ENCODE results near the gene TTLL8.

Gene TTLL8

GRCh38 chr22:50044485-50045118 is 13.5 kb downstream of the TTLL8 start:
- no peak for DNase-seq (ENCODE audit: low spot score)

- DNase-seq (ENCODE audit: low spot score), result no peak
These were observed 16.6 kb downstream of the TTLL8 start for GRCh38 chr22:50041361-50042065.

GRCh38 chr22:50040717-50041116 is 17.4 kb downstream of the TTLL8 start:
- no peak for DNase-seq (ENCODE audit: low spot score)

DNA sequence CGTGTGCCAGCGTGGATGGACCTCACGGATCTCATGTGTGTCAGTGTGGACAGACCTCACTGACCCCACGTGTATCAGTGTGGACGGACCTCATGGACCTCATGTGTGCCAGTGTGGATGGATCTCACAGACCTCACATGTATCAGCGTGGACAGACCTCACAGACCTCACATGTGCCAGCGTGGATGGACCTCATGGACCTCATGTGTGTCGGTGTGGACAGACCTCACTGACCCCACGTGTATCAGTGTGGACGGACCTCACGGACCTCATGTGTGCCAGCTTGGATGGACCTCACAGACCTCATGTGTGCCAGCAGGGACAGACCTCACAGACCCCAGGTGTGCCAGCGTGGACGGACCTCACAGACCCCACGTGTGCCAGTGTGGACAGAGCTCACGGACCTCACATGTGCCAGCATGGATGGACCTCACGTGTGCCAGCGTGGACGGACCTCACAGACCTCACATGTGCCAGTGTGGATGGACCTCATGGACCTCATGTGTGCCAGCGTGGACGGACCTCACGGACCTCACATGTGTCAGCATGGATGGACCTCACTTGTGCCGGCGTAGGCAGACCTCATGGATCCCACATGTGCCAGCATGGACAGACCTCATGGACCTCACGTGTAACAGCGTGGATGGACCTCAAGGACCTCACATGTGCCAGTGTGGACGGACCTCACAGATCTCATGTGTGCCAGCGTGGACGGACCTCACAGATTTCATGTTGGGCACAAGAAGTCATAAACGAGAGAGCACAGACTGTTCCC is 18.2 kb downstream of the TTLL8 start:
- DNase-seq (ENCODE audit: low spot score), result no peak

GRCh38 chr22:50035976-50036724 is 21.9 kb downstream of the TTLL8 start:
- no peak for DNase-seq (ENCODE audit: low spot score)

DNA sequence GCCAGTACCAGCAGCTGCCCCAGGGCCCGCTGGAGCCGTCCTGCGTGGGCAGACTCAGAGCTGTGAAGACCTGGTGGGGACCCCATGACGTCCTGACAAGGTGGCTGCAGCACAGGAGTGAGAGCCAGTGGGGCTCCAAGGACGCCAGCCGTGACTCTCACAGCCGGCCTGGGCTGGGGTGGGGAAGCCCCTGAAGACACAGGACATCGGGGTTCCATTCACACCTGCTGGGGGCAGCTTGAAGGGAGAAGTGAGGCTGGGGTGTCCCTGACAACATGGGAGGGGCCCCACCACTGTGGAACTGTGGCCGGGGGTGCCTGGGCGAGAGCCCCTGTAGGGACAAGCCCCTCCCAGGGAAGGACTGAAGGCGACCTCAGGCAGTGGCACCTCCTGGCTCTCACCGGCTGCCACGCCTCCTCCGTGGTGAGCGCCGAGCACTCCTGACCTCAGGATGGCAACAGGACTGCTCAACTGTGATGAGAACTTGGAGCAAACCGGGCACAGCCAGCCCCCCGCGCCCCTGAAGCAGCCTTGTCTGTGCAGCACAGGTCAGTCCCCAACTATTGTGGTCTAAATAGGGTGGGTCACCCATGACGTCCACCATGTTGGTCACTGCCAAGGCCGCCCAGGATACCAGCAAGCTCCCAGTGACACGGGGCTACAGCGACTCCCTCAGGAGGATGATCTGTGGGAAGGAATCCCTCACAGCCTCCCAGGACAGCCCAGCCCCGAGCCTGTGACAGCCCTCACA is 22.8 kb downstream of the TTLL8 start:
- DNase-seq (ENCODE audit: low spot score), result no peak

DNA sequence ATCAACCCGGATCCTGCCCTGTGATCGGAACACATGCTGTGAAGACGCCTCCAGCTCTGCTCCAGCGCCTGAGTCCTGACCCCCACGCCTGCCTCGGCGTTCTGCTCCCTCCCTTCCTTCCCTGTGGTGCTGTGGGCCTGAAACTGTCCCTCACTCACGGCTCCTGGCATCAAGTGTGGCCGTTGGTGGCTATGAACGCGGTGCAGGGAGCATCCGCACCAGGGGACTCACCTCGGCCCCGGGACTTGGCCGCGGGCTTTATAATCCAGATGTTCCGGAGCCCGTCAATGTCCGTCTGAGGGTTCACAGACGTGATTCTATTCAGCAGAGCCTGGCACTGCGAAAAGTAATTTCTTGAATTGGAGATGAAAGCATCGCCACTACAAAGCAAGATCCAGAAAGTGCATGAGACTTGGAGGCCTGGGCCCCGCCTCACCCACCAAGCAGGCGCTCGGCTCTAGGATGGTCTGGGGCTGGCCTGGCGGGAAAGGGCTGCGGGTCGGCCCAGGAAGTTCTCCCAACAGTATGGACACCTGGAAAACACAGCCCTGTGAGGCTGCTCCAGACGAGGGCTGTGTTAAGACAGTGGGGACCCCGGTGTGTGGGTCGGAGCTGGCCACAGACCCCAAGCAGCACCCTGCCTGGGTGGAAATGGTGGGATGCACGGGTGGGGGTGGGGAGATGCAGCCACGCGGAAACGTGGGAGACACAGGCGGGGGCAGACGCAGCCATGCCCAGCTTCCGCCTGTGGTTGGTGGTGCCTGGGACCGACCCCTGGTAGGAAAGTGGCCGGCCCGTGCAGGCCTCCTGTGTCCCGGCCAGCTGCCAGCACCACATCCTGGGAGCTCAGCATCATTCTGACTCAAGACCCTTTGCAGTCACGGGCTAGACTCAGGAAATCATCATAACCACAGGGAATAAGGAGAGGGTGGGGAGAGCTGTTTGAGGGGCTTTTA is 23.7 kb downstream of the TTLL8 start:
- DNase-seq (ENCODE audit: low spot score), result no peak

DNA sequence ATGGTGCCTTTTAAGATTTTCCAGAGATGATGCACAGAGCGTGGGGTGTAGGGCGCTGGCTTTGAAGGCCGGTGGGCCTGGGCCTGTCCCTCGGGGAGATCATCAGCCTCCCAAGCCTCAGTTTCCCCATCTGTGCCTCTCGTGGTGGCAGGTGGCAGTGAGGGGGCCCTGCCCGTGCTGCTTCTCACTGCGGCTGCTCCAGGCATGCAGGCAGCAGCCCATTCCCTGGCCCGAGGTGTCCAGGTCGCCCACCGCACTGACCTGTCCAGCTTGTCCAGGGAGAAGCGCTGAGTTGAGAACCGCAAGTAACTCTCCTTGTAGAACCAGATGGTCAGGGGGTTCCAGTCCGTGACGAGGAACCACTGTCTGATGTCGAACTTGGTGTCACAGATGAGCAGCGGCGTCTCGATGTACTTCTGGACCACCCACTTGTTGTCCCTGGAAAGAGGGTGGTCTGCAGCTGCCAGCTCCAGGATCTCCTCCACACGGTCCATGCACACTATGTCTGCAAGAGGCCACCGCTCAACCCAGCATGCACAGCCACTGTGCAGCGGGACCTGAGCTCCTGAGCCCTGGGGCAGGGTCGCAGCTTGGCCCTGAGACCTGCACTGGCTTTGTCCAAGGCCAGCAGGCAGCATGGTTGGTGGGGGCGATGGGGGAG is 25.0 kb downstream of the TTLL8 start:
- DNase-seq (ENCODE audit: low spot score), result no peak

- no peak for DNase-seq (ENCODE audit: low spot score)
These were observed 25.8 kb downstream of the TTLL8 start for GRCh38 chr22:50032109-50032871.

DNA sequence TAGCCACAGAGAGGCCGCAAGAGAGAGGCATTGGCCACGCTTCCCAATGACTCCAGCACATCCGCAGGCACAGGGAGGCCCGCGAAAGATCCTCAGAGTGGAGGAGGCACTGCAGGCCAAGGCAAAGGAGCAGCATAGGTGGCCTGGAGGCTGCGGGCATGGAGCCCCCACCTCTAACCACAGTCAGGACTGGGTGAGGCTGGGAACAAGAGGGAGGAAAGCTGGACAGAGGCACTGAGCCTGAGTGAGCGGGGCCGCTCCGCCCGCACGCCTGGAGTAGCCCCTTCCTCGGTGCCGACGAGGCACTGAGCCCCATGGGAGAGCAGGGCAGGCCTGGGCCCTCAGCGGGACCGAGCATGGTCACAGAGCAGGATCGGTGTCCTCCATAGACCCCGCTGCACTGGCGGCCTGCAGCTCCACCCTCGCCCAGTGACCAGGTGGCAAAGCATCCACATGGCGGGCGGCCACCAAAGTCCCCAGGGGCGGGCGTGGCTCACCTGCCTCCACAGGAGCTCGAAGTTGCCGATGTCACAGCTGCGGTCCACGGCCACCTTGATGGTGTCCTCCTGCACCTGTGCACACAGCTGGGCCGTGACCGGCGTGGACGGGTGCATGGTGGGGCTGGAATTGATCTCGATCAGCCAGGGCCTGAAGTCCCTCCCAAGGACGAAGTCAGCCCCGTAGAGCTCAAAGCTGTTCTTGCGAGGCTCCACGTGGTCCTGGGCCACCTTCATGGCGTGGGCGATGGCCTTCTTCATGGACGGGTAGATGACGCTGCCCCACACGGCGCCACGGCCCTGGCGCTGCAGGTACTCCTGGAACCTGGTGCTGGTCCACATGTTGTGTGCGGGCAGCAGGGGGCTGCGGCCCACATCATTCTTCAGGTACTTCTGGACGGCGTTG is 26.7 kb downstream of the TTLL8 start:
- DNase-seq (ENCODE audit: low spot score), result no peak

DNA sequence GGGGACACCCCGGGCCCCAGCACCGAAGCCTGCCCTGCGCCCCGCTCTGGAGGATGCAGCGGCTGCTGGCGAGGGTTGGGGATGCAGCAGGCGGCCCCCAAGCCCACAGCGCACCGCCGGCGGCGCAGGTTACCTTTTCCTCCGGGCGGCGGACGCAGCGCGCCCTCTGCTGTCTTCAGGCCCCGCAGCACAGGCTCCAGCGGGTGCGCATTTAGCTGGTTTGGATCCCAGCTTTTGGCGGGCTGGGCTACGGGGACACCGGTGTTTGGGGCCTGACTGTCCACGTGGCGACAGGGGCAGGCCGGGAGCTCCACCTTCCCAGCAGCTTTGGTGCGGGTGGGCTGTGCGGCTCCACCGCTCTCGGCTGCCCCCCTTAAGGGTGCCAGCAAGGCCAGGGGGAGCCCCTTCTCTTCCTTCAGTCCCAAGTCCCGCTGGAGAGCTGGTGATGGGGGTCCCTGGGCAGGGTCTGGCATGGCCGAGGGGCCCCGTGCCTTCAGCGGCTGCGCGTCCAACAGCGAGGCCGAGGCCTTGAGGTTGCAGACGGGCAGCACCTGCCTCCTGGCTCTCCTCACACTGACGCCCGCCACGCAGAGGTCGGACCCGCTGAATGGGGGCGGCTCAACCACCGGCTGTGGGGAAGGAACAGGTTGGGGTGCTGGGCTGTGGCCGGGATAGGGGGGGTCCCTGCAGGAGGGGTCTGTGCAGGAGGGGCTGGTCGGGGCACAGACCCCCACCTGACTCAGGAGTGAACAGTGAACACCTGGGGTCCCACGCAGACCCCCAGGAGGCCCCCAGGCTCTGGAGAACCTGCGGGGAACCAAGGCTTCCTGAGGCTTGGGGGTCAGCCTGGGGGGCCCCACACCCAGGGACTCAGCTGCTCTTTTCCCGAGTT is 27.6 kb downstream of the TTLL8 start:
- peak; percentile 56 for DNase-seq (ENCODE audit: low spot score)

DNA sequence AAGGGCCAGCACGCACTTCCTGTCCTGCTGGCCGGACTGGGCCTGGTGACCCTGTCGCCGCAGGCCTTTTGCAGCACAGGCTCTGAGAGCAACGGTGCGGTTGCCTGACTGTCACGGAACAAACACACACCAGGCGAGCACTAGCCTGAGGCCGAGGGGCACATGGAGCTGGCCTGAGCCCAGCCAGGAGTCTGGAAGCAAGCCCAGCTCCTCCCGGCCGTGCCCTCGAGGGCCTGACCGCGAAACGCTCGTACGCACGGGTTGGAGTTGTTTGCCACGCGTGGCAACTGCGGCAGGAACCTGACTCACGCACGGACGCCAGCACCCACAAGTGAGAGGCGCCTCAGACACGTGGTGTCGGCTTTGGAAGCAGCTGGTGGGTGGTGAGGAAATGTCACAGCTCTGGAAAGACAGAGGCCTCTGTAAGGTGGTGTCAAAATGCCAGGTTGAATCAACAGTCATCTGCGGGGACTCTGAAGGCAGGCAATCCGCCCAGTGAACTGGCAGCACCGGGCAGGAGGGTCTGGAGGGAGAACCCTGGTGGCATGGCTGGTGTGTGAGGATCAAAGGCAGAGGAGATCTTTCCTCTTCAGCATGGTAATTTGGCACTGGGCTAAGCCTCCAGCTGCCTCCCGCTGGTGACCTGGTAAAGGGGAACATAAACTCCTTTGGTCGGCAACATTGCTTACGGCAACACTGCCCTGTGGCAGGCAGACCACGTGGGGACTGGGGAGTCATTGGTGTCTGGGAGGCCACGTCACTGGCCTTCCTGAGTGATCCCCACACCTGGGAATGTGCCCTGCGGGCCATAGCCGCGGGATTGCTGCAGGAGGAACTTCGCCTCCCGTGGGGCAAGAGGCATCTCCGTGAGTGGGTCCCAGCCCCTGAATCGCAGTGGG is 30.2 kb downstream of the TTLL8 start:
- DNase-seq (ENCODE audit: low spot score), result no peak

DNA sequence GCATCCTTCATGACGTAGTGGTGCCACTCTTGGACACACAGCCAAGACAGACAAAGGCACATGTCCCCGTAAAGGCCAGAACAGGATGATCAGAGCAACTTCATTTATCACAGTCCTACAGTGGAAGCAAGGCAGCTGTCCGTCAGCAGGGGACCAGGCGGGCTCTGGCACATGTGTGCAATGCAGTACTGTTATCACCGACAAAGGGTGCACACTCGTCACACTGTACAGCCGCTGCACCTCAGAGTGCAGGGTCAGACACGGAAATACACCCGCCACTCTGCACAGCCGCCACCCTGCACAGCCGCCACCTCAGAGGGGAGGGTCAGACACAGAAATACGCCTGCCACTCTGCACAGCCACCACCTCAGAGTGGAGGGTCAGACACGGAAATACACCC is 32.1 kb downstream of the TTLL8 start:
- DNase-seq (ENCODE audit: low spot score), result no peak

DNA sequence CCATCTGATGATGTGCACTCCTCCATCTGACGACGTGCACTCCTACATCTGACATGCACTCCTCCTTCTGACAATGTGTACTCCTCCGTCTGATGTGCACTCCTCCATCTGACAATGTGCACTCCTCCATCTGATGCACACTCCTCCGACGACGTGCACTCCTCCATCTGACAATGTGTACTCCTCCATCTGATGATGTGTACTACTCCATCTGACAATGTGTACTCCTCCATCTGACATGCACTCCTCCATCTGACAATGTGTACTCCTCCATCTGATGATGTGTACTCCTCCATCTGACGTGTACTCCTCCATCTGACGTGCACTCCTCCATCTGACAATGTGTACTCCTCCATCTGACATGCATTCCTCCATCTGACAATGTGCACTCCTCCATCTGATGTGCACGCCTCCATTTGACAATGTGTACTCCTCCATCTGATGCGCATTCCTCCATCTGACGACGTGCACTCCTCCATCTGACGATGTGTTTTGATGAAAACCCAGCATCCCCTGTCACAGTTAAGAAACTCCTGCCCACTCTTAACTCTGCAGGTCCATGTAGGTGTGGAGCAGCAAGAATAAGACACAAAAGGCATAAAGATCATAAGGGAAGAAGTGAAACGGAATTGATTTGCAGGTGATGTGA is 35.8 kb downstream of the TTLL8 start:
- DNase-seq (ENCODE audit: low spot score), result no peak

- no peak for DNase-seq (ENCODE audit: low spot score)
These were observed 37.5 kb downstream of the TTLL8 start for GRCh38 chr22:50020606-50021005.

Measured in SK-N-DZ (cell line).